Measurements from ENCODE around the gene CKAP2L.

The CKAP2L gene

DNA sequence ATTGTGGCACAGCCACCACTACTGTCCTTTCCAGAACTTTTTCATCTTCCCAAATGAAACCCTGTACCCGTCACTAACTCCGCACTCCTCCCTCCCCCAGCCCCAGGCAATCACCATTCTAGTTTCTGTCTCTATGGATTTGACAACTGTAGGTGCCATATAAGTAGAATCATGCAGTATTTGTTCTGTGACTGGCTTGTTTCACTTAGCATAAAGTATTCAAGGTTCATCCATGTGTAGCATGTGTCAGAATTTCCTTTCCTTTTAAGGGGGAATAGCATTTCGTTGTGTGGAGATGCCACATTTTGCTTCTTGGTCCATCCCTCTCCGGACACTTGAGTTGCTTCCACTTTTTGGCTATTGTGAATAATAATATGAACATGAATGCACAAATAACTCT lies 842 bp upstream of the CKAP2L start:
- Histone ChIP-seq H3K27me3 (ENCODE audit: control insufficient read depth, insufficient read depth, low read length, poor library complexity, severe bottlenecking) (no peaks in the 10 kb centered on the region), H3K4me3 (ENCODE audit: insufficient read depth, low read depth, low read length) (peak overlapping the region; percentile 71)
- WGBS, 2 experiments: 81 to 84% methylated on average over 4 of the region's 4 CpGs

GRCh38 chr2:112762276-112762675 lies 2.1 kb downstream of the CKAP2L start:
- H3K27me3 ChIP-seq (ENCODE audit: control insufficient read depth, insufficient read depth, low read length, poor library complexity, severe bottlenecking): no peaks in the 10 kb centered on the region
- no peaks in the 10 kb centered on the region for H3K36me3 ChIP-seq (ENCODE audit: control insufficient read depth, insufficient read depth, low read length)
- peaks cover 7% of the 10 kb centered on the region for H3K4me1 ChIP-seq (ENCODE audit: control insufficient read depth, insufficient read depth, low read length)
- no peak overlapping the region for H3K27ac ChIP-seq (ENCODE audit: insufficient read depth, low read depth, low read length, poor library complexity, severe bottlenecking)
- no peaks in the 10 kb centered on the region for H3K9me3 ChIP-seq (ENCODE audit: control insufficient read depth, low read length)
- no peak overlapping the region for H3K4me3 ChIP-seq (ENCODE audit: insufficient read depth, low read depth, low read length)
- 93 to 96% methylated on average over 4 of the region's 4 CpGs for WGBS, 2 experiments

More for the DNA sequence above, 842 bp upstream of the CKAP2L start:
- no peaks in the 10 kb centered on the region for H3K9me3 ChIP-seq (ENCODE audit: control insufficient read depth, low read length)
- no peak overlapping the region for H3K27ac ChIP-seq (ENCODE audit: insufficient read depth, low read depth, low read length, poor library complexity, severe bottlenecking)
- H3K36me3 ChIP-seq (ENCODE audit: control insufficient read depth, insufficient read depth, low read length): no peaks in the 10 kb centered on the region
- H3K4me1 ChIP-seq (ENCODE audit: control insufficient read depth, insufficient read depth, low read length): peaks cover 7% of the 10 kb centered on the region

DNA sequence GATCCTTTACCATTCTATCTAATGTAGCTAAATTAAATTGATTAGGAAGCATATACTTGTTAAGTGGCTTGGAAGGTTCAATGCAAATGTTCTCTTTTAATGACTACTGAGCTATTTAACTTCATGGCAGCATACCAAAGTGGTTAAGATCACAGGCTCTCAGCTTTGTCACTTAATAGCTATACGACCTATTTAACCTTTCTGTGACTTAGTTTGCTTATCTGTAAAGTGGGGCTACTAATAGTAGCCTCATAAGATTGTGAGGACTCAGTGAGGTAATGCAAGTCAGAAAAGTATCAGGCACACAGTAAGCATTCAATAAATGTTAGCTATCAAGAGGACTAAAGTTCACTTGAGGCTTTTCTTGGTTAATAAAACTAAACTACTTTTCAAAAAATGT lies 4.3 kb downstream of the CKAP2L start:
- H3K4me3 ChIP-seq (ENCODE audit: insufficient read depth, low read depth, low read length): no peak overlapping the region
- H3K9me3 ChIP-seq (ENCODE audit: control insufficient read depth, low read length): no peaks in the 10 kb centered on the region
- no peaks in the 10 kb centered on the region for H3K27me3 ChIP-seq (ENCODE audit: control insufficient read depth, insufficient read depth, low read length, poor library complexity, severe bottlenecking)
- H3K27ac ChIP-seq (ENCODE audit: insufficient read depth, low read depth, low read length, poor library complexity, severe bottlenecking): no peak overlapping the region
- peaks cover 7% of the 10 kb centered on the region for H3K4me1 ChIP-seq (ENCODE audit: control insufficient read depth, insufficient read depth, low read length)
- peaks cover 17% of the 10 kb centered on the region for H3K36me3 ChIP-seq (ENCODE audit: control insufficient read depth, insufficient read depth, low read length)
- WGBS, 2 experiments: 93 to 100% methylated on average over 1 of the region's 1 CpG

DNA sequence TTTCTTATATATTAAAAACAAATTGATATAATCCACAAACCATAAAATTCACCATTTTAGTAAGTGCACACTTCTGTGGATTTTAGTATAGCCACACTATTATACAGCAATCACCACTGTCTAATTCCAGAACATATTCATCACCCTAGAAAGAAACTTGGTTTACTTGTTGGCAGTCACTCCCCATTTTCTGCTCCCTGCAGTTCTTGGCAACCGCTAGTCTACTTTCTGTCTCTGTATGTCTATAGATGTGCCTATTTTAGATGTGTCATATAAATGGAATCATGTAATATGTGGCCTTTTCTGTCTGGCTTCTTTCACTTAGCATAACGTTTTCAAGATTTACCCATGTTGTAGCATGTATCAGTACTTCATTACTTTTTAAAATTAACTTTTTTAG lies 5.7 kb downstream of the CKAP2L start:
- WGBS, 2 experiments: 100% methylated on average over 1 to 2 of the region's 2 CpGs
- H3K36me3 ChIP-seq (ENCODE audit: control insufficient read depth, insufficient read depth, low read length): peaks cover 30% of the 10 kb centered on the region
- no peak overlapping the region for H3K27ac ChIP-seq (ENCODE audit: insufficient read depth, low read depth, low read length, poor library complexity, severe bottlenecking)
- H3K9me3 ChIP-seq (ENCODE audit: control insufficient read depth, low read length): no peaks in the 10 kb centered on the region
- H3K4me3 ChIP-seq (ENCODE audit: insufficient read depth, low read depth, low read length): no peak overlapping the region
- H3K4me1 ChIP-seq (ENCODE audit: control insufficient read depth, insufficient read depth, low read length): peaks cover 7% of the 10 kb centered on the region
- no peaks in the 10 kb centered on the region for H3K27me3 ChIP-seq (ENCODE audit: control insufficient read depth, insufficient read depth, low read length, poor library complexity, severe bottlenecking)

DNA sequence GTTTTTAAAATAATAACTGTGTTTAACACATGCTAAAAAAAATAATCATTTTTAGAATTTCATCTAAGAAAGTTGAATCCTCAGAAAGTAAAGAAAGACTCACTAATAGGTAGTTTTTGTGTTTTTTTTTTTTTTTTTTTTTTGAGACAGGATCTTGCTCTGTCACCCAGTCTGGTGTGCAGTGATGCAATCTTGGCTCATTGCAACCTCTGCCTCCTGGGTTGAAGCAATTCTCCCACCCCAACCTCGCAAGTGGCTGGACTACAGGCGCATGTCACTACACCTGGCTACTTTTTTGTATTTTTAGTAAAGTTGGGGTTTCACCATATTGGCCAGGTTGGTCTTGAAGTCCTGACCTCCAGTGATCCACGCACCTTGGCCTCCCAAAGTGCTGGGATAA lies 7.1 kb downstream of the CKAP2L start:
- Histone ChIP-seq H3K9me3 (ENCODE audit: control insufficient read depth, low read length) (no peaks in the 10 kb centered on the region), H3K4me3 (ENCODE audit: insufficient read depth, low read depth, low read length) (no peak overlapping the region), H3K4me1 (ENCODE audit: control insufficient read depth, insufficient read depth, low read length) (no peaks in the 10 kb centered on the region), H3K27ac (ENCODE audit: insufficient read depth, low read depth, low read length, poor library complexity, severe bottlenecking) (no peak overlapping the region), H3K27me3 (ENCODE audit: control insufficient read depth, insufficient read depth, low read length, poor library complexity, severe bottlenecking) (no peaks in the 10 kb centered on the region), H3K36me3 (ENCODE audit: control insufficient read depth, insufficient read depth, low read length) (peaks cover 39% of the 10 kb centered on the region)
- 92 to 95% methylated on average over 3 of the region's 3 CpGs for WGBS, 2 experiments

DNA sequence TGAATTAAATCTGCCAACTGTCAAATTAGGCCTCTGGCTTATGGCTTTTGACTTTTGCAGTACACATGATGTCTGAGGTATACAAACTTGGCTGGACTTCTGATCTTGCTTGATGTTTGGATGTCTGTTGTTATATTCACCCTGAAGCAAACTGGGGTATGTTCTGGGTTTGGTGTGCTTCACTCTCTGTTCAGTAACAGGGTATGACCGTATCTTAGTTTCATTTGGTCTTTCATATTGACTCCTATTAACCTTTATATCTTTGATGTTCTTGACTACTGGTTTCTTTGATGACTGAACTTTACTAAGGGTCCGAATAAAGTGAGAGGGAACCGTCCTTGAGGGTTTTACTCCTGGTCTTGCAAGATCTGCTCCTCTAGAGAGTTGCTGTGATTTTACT lies 8.2 kb downstream of the CKAP2L start:
- Histone ChIP-seq H3K9me3 (ENCODE audit: control insufficient read depth, low read length) (no peaks in the 10 kb centered on the region), H3K4me1 (ENCODE audit: control insufficient read depth, insufficient read depth, low read length) (no peaks in the 10 kb centered on the region), H3K4me3 (ENCODE audit: insufficient read depth, low read depth, low read length) (no peak overlapping the region), H3K36me3 (ENCODE audit: control insufficient read depth, insufficient read depth, low read length) (peaks cover 43% of the 10 kb centered on the region), H3K27me3 (ENCODE audit: control insufficient read depth, insufficient read depth, low read length, poor library complexity, severe bottlenecking) (no peaks in the 10 kb centered on the region), H3K27ac (ENCODE audit: insufficient read depth, low read depth, low read length, poor library complexity, severe bottlenecking) (no peak overlapping the region)
- 93 to 100% methylated on average over 2 to 3 of the region's 3 CpGs for WGBS, 2 experiments

DNA sequence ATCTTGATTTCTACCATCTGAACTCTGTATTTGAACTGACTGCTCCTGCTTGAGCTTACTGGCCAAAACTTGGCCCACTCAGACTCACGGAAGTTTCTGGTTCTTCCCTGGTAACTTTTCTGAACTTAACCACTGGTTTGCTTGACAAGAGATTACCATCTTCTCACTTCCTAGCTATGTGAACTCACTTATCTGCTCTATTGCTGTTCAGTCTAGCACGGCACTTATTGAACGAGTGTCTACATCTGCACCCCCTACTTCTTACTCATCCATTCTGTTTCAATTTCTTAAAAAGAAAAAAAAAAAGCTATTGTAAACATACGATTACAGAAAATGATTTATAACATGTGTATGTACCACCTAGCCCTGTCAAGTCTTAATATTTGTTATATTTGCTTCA lies 9.0 kb downstream of the CKAP2L start:
- 92 to 95% methylated on average over 3 to 4 of the region's 4 CpGs for WGBS, 2 experiments
- Histone ChIP-seq H3K27me3 (ENCODE audit: control insufficient read depth, insufficient read depth, low read length, poor library complexity, severe bottlenecking) (no peaks in the 10 kb centered on the region), H3K9me3 (ENCODE audit: control insufficient read depth, low read length) (no peaks in the 10 kb centered on the region), H3K27ac (ENCODE audit: insufficient read depth, low read depth, low read length, poor library complexity, severe bottlenecking) (no peak overlapping the region), H3K4me1 (ENCODE audit: control insufficient read depth, insufficient read depth, low read length) (no peaks in the 10 kb centered on the region), H3K4me3 (ENCODE audit: insufficient read depth, low read depth, low read length) (no peak overlapping the region), H3K36me3 (ENCODE audit: control insufficient read depth, insufficient read depth, low read length) (peaks cover 43% of the 10 kb centered on the region)

DNA sequence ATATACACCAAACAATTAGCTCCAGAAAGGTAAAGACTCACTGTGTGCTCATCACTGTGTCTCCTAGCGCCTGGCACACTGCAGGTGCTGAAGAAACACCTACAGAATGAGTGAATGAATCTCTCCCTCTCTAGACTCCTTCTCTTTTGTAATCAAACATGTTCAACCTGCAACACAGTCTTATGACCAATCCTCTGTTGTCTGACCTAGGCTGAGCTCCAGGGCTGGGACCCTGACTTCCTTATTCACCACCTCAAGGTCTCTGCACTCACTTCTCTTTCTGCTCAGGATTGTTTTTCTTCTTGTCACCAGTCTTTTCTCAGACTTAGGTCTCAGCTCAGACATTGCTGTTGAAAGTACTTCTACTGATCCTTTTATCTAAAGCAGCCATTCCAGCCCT lies 9.8 kb downstream of the CKAP2L start:
- no peaks in the 10 kb centered on the region for H3K27me3 ChIP-seq (ENCODE audit: control insufficient read depth, insufficient read depth, low read length, poor library complexity, severe bottlenecking)
- peaks cover 47% of the 10 kb centered on the region for H3K36me3 ChIP-seq (ENCODE audit: control insufficient read depth, insufficient read depth, low read length)
- no peak overlapping the region for H3K27ac ChIP-seq (ENCODE audit: insufficient read depth, low read depth, low read length, poor library complexity, severe bottlenecking)
- WGBS, 2 experiments: 95% methylated on average over 1 of the region's 1 CpG
- no peaks in the 10 kb centered on the region for H3K9me3 ChIP-seq (ENCODE audit: control insufficient read depth, low read length)
- peaks cover 4% of the 10 kb centered on the region for H3K4me1 ChIP-seq (ENCODE audit: control insufficient read depth, insufficient read depth, low read length)
- no peak overlapping the region for H3K4me3 ChIP-seq (ENCODE audit: insufficient read depth, low read depth, low read length)

DNA sequence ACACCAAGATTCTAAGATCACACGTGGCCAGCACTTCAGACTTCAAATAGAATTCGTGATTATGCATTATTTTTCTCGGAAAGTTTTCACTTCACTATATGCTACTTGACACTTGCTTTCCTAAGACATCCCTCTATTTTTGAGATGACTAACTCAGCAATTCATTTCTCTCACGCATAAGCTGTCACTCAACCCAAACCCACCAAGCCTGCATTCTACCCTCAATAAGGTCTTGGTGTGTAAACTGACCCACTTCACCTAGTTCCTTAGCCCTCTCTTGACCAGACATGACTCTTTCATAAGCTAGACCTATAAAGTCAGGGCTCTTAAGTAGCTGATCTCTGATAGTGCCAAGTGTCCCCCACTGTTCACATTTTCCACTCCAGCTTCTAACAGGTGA lies 11.7 kb downstream of the CKAP2L start:
- peaks cover 47% of the 10 kb centered on the region for H3K36me3 ChIP-seq (ENCODE audit: control insufficient read depth, insufficient read depth, low read length)
- H3K4me1 ChIP-seq (ENCODE audit: control insufficient read depth, insufficient read depth, low read length): peaks cover 4% of the 10 kb centered on the region
- 94 to 96% methylated on average over 4 of the region's 4 CpGs for WGBS, 2 experiments
- H3K27me3 ChIP-seq (ENCODE audit: control insufficient read depth, insufficient read depth, low read length, poor library complexity, severe bottlenecking): no peaks in the 10 kb centered on the region
- H3K27ac ChIP-seq (ENCODE audit: insufficient read depth, low read depth, low read length, poor library complexity, severe bottlenecking): no peak overlapping the region
- H3K9me3 ChIP-seq (ENCODE audit: control insufficient read depth, low read length): no peaks in the 10 kb centered on the region
- H3K4me3 ChIP-seq (ENCODE audit: insufficient read depth, low read depth, low read length): no peak overlapping the region

DNA sequence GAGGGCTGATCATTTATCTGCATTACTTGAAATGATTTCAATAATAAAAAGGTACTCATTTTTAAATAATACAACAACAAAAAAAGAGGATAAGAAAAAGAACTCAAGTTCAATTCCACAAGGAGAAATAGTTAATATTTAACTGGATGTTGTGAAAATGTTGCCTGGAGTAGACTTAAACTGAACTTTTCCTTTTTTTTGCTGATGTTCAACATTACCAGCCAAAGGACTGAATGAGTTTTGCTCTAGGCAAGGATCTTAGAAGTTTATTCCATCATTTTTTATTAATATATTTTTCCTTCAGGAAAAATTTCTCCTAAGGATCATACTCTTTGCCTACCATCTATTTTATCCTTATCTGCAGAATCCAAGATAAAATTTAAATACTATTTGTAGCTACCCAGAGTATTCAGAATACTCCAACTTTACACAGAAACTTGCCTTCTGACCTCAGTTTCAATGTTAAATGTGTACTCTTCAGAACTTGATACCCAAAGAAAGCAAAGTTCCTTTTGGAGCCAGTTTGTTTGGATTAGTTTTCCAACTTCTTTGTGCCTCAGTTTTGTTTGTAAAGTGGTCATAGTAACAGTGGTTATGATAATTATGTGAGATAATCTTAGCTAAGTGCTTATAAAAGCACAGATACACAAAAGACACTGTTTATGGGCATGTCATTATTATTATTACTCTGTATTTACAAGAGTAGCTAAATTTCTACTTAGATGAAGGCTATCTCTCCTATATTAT lies 12.8 kb downstream of the CKAP2L start:
- Histone ChIP-seq H3K36me3 (ENCODE audit: control insufficient read depth, insufficient read depth, low read length) (peaks cover 45% of the 10 kb centered on the region), H3K4me3 (ENCODE audit: insufficient read depth, low read depth, low read length) (no peak overlapping the region), H3K27ac (ENCODE audit: insufficient read depth, low read depth, low read length, poor library complexity, severe bottlenecking) (no peak overlapping the region), H3K4me1 (ENCODE audit: control insufficient read depth, insufficient read depth, low read length) (peaks cover 4% of the 10 kb centered on the region), H3K27me3 (ENCODE audit: control insufficient read depth, insufficient read depth, low read length, poor library complexity, severe bottlenecking) (no peaks in the 10 kb centered on the region), H3K9me3 (ENCODE audit: control insufficient read depth, low read length) (no peaks in the 10 kb centered on the region)

DNA sequence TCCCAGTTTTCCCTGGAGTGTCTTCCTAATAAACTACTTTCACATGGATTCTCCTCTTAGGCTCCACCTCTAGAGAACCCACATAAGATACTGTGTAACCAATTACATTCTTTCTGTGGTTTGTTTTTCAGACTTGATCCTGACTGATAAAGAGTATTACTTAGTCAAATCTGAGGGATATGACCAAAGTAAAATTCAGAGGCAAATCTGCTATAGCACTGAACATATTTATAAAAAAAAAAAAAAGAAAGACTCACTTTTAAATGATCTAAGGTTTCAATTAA lies 13.9 kb downstream of the CKAP2L start:
- no peak overlapping the region for H3K27ac ChIP-seq (ENCODE audit: insufficient read depth, low read depth, low read length, poor library complexity, severe bottlenecking)

More for the DNA sequence above, 13.9 kb downstream of the CKAP2L start:
- peaks cover 36% of the 10 kb centered on the region for H3K36me3 ChIP-seq (ENCODE audit: control insufficient read depth, insufficient read depth, low read length)
- H3K4me1 ChIP-seq (ENCODE audit: control insufficient read depth, insufficient read depth, low read length): peaks cover 4% of the 10 kb centered on the region
- H3K4me3 ChIP-seq (ENCODE audit: insufficient read depth, low read depth, low read length): no peak overlapping the region
- no peaks in the 10 kb centered on the region for H3K27me3 ChIP-seq (ENCODE audit: control insufficient read depth, insufficient read depth, low read length, poor library complexity, severe bottlenecking)
- H3K9me3 ChIP-seq (ENCODE audit: control insufficient read depth, low read length): no peaks in the 10 kb centered on the region
